Epithelial cell of esophagus (primary cell): ENCODE measurements around the gene NLGN1.

ENCODE experiments used
- DNase-seq: peaks from one replicate; pipeline ENCODE4 v3.0.0; 2010; ENCODE audit warnings: low read depth
- H3K4me3 ChIP-seq: 2 replicates; pipeline ENCODE4 v1.5.1; 2011; ENCODE audit warnings: mild to moderate bottlenecking, low read length, control low read depth
- TF ChIP-seq, protein P1 (sequence below): IDR thresholded peaks from 2 replicates; pipeline ENCODE4 v1.5.1; 2011; ENCODE audit warnings: low read depth, mild to moderate bottlenecking, low read length, control low read depth, inconsistent platforms; ENCODE audit not compliant: insufficient read depth; ENCODE audit errors: missing control alignments

Gene NLGN1

DNA sequence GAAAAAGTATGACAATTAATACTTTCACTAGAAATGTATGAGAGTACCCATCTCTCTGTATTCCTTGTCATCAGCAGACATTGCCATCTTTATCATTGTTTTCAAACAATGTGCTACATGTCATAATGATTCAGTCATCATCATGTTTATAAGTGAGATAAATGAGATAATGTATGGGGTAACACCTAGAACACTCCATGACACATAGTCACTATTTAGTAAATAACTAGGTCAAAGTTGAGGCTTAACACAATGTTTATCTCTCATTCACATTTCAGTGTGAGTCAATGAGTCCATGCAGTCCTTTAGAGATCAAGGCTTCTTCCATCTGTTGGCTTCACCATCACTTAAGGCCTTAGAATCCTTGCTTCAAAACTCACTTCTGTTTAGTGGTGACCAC, 70.0 kb downstream of the NLGN1 start:
- TF ChIP-seq, protein P1, sequence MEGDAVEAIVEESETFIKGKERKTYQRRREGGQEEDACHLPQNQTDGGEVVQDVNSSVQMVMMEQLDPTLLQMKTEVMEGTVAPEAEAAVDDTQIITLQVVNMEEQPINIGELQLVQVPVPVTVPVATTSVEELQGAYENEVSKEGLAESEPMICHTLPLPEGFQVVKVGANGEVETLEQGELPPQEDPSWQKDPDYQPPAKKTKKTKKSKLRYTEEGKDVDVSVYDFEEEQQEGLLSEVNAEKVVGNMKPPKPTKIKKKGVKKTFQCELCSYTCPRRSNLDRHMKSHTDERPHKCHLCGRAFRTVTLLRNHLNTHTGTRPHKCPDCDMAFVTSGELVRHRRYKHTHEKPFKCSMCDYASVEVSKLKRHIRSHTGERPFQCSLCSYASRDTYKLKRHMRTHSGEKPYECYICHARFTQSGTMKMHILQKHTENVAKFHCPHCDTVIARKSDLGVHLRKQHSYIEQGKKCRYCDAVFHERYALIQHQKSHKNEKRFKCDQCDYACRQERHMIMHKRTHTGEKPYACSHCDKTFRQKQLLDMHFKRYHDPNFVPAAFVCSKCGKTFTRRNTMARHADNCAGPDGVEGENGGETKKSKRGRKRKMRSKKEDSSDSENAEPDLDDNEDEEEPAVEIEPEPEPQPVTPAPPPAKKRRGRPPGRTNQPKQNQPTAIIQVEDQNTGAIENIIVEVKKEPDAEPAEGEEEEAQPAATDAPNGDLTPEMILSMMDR: no peak
- no peak overlapping the region for H3K4me3 ChIP-seq
- DNase-seq: peak; percentile 68

DNA sequence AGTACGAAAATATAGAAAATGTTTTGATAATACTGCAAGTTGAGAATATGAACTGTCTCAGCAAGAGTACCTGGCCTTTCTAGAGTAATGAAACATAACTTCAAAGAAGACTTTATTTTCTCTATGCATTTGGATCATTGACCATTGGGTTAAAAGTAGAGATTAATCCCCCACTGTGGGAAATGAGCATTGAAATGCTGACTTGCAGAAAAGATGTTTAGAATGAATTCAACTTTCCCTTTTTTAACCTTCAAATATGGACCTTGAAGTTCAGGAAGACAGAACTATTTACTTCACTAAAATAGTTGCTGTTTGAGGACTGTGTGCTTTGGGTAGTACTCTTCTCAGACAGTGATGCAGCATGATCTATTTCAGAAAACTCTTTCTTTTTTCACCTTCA, 75.7 kb downstream of the NLGN1 start:
- DNase-seq: no peak
- H3K4me3 ChIP-seq: no peak overlapping the region
- TF ChIP-seq, protein P1: no peak

DNA sequence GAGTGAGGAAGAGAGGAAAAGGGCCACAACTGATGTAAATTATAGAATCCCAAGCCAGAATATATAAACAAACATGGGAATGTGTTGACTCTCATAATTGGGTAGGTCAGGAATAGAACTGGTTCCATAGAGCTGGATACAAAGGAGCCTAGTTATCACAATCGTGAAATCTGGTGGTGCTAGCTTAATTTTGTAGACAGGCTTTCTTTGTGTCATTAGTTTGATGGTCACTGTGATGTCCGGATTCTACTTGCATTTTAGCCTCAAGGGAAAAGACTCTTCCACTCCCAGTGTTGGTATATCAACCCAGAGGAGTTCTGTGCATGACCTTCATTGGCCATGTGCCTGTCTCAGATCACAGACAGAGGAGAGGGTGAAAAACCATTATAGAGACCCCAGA, 81.8 kb downstream of the NLGN1 start:
- TF ChIP-seq, protein P1: no peak
- no peak overlapping the region for H3K4me3 ChIP-seq
- no peak for DNase-seq

DNA sequence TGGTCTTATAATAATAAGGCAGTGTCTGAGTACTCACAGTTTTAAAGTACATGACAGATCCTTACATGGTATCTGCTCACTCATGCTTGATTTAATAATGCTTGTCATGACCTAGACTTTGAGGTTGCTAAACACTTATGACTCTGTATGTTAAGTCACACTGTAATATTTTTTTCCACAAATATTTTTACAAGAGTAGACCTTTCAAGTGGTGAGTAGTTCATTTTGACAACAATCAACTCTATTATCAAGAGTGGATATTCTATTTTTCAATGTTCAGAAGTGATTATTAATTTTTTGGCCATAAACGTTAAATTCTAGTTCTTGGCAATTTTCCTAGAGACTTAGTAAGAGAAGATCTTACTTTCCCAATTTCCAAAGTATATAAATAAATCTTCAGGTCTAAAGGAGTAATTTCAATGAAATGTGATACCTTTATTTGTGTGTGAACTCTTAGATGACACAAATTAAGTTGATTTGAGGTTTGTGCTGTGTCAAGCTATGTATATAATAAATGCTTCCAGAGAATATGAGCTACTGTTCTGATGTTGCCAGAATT, 104.5 kb downstream of the NLGN1 start:
- H3K4me3 ChIP-seq: no peak overlapping the region
- TF ChIP-seq, protein P1: no peak
- peak; percentile 7 for DNase-seq

DNA sequence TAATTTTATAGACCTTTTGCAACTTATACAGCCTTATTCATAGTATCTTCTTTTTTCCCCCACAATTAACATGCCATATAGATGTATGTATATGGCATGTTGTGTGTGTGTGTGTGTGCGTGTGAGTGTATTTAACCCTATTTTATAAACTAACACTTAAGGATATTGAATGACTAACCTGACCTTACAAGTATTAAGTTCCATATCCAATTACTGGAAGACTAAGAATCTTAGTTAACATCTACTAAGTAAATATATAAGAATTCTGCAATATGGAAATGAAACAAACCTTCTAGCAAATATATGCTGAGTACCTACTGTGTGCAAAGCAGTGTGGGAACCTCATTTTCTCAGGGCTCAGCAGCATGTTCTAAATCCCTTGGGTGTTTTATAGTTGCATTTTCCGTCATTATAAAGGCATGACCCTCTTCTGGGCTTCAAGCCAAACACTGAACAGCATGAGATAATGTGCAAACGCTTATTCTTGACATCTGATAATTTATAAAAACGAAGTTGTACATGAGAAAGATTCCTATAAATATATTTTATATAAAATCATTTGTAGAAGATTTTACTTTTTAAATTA, 105.5 kb downstream of the NLGN1 start:
- H3K4me3 ChIP-seq: no peak overlapping the region
- no peak for DNase-seq
- TF ChIP-seq, protein P1: no peak

DNA sequence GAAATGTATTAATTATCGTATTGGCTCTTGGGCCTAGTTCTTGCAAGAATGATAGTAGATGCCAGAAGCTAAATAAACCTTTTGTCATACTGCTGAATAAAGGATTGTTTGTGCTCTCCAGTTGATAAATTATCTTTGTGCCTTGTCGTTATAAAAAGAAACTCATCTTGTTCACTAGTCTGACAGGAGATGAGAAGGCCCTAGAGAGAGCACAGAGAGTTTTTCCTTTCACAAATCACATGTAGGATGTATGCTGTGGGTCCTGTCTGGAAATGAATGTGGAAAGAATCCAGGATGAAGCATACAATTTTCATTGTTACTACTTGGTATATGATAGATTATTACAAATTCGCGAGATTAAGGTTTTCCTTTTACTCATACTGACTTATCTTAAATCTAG, 113.0 kb downstream of the NLGN1 start:
- TF ChIP-seq, protein P1: no peak
- DNase-seq: no peak
- no peak overlapping the region for H3K4me3 ChIP-seq

DNA sequence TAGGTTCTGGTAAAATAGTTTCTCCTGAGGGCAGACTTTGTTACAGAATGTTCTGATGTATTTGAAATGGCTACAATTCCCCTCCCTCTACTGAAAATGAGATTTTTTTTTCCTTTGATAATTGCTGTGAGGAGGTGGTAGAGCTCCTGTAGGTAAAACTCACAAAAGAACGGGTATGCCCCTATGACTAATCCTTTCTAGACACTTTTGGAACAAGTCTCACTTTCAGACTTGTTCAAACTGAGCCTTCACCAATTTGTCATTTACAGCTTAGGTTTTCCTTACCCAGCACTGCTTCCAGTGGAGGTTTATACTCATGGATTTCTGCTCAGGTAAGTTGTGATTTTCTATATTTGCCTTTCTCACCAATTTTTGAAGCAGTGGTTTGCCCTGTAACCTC, 115.6 kb downstream of the NLGN1 start:
- TF ChIP-seq, protein P1: no peak
- no peak overlapping the region for H3K4me3 ChIP-seq
- peak; percentile 39 for DNase-seq
